Thyroid gland (tissue), 4 donors: Measurements from ENCODE around the gene DLX1. TPM values are rescaled to one million over a fixed set of nuclear protein-coding genes. Genes with fewer than 3 reads are reported as not detected.

Experiments used
- DNase-seq, 2 donors: peaks; one replicate each; pipeline ENCODE4 v3.0.0-alpha.2; 2019
- H3K27ac ChIP-seq, 3 donors: fragments of 200-600 bp; sonication (generic); 1 replicate in 2 of 3; 2 replicates in 1 of 3; pipeline ENCODE4 v1.5.1; 2016 to 2019; ENCODE audit warnings: mild to moderate bottlenecking in 1 of 3, moderate library complexity in 1 of 3
- H3K27me3 ChIP-seq: fragments of 200-600 bp; sonication (generic); one replicate; pipeline ENCODE4 v1.5.1; 2019
- H3K36me3 ChIP-seq, 2 donors: fragments of 200-600 bp; sonication (generic); one replicate each; pipeline ENCODE4 v1.5.1; 2016 to 2019
- H3K4me1 ChIP-seq, 2 donors: fragments of 200-600 bp; sonication (generic); one replicate each; pipeline ENCODE4 v1.5.1; 2017 to 2019
- H3K4me3 ChIP-seq, 3 donors: fragments of 200-600 bp; sonication (generic); replicated peaks in 1 of 3; 1 replicate in 2 of 3; 2 replicates in 1 of 3; pipeline ENCODE4 v1.5.1; 2016; ENCODE audit warnings: mild to moderate bottlenecking in 1 of 3
- H3K9me3 ChIP-seq: fragments of 200-600 bp; sonication (generic); one replicate; pipeline ENCODE4 v1.5.1; 2017
- CTCF ChIP-seq, 6 experiments: fragments of 200-600 bp in 3 of 6; fragments of 450-650 bp in 3 of 6; sonication (generic) in 3 of 6; IDR thresholded peaks; one replicate each; pipeline ENCODE4 v1.5.1; 2016 to 2019; ENCODE audit warnings: antibody characterized with exemption in 6 of 6, mild to moderate bottlenecking in 2 of 6, inconsistent platforms in 1 of 6, moderate library complexity in 1 of 6
- POLR2A ChIP-seq, 2 donors: fragments of 450-650 bp; IDR thresholded peaks; one replicate each; pipeline ENCODE4 v1.6.1; 2017; ENCODE audit warnings: antibody characterized with exemption in 2 of 2, mild to moderate bottlenecking in 2 of 2, moderate library complexity in 1 of 2
- WGBS, 2 donors: methylation state at CpG; one replicate each; pipeline ENCODE4 v1.1.5; 2017; 5-methylcytosine and 5-hydroxymethylcytosine counted together
- intact Hi-C: fragments of 100-400 bp; cut with DNase I; formaldehyde crosslinking; loops from one replicate; pipeline ENCODE4 v1.15.1; 2023
- total RNA-seq, 4 donors: library from RNA; depleted of rRNA; stranded (reverse); fragments of >200 nt; gene quantifications; one replicate each; pipeline ENCODE4 v1.2.3, GENCODE V29; 2016

DLX1 gene
- total RNA-seq, 4 donors from 2014 or later: 0.68 to 1.5 (median 1.0) TPM

GRCh38 chr2:172114579-172114978 lies 29.3 kb downstream of the DLX1 start:
- Histone ChIP-seq H3K36me3 (no peaks in the 10 kb centered on the region), H3K4me3 (no peak overlapping the region), H3K27ac (no peak overlapping the region), H3K27me3 (peaks cover 4% of the 10 kb centered on the region), H3K4me1 (no peaks in the 10 kb centered on the region), H3K9me3 (no peaks in the 10 kb centered on the region)
- TF ChIP-seq POLR2A (IDR thresholded peaks at IDR 0.05) (no peak), CTCF (IDR thresholded peaks at IDR 0.05) (no peak)
- DNase-seq: no peak
- intact Hi-C loops: loop anchor here (10.0 kb wide), 1 partner anchor 510 kb away; no protein-coding TSS in a partner anchor
- 77 to 90% methylated on average over 3 of the region's 3 CpGs for WGBS, 2 donors

- TF ChIP-seq POLR2A (IDR thresholded peaks at IDR 0.05): no peak
- 63 to 77% methylated on average over 5 of the region's 5 CpGs for WGBS, 2 donors
- DNase-seq: no peak
- Histone ChIP-seq H3K27ac (no peak overlapping the region), H3K4me1 (no peaks in the 10 kb centered on the region), H3K36me3 (no peaks in the 10 kb centered on the region), H3K4me3 (no peak overlapping the region), H3K27me3 (no peaks in the 10 kb centered on the region), H3K9me3 (no peaks in the 10 kb centered on the region)
- intact Hi-C loops: loop anchor here (10.0 kb wide), 1 partner anchor 511 kb away; no protein-coding TSS in a partner anchor
These were observed 30.8 kb downstream of the DLX1 start for GRCh38 chr2:172116107-172116506.

- Histone ChIP-seq H3K27me3 (no peaks in the 10 kb centered on the region), H3K4me3 (no peak overlapping the region), H3K27ac (no peak overlapping the region), H3K9me3 (no peaks in the 10 kb centered on the region), H3K4me1 (no peaks in the 10 kb centered on the region), H3K36me3 (no peaks in the 10 kb centered on the region)
- intact Hi-C loops: loop anchor here (10.0 kb wide), 1 partner anchor 514 kb away; no protein-coding TSS in a partner anchor
- no peak for TF ChIP-seq CTCF (IDR thresholded peaks at IDR 0.05)
- no peak for DNase-seq
These were observed 33.8 kb downstream of the DLX1 start for GRCh38 chr2:172119089-172119488.

- H3K4me3 ChIP-seq: no peak overlapping the region
- H3K9me3 ChIP-seq: no peaks in the 10 kb centered on the region
- H3K4me1 ChIP-seq: no peaks in the 10 kb centered on the region
- no peak for DNase-seq
- 75 to 78% methylated on average over 2 of the region's 2 CpGs for WGBS, 2 donors
- no peaks in the 10 kb centered on the region for H3K27me3 ChIP-seq
- TF ChIP-seq POLR2A (IDR thresholded peaks at IDR 0.05) (no peak), CTCF (IDR thresholded peaks at IDR 0.05) (no peak)
- no peaks in the 10 kb centered on the region for H3K36me3 ChIP-seq
- intact Hi-C loops: no loop called here
- H3K27ac ChIP-seq: no peak overlapping the region
These were observed 34.8 kb downstream of the DLX1 start for GRCh38 chr2:172120118-172120517.

GRCh38 chr2:172128484-172128883 lies 43.2 kb downstream of the DLX1 start:
- Histone ChIP-seq H3K36me3 (no peaks in the 10 kb centered on the region), H3K27ac (no peak overlapping the region), H3K4me1 (no peaks in the 10 kb centered on the region), H3K9me3 (no peaks in the 10 kb centered on the region), H3K4me3 (no peak overlapping the region), H3K27me3 (no peaks in the 10 kb centered on the region)
- no peak for DNase-seq
- intact Hi-C loops: no loop called here
- no peak for TF ChIP-seq CTCF (IDR thresholded peaks at IDR 0.05)
- TF ChIP-seq POLR2A (IDR thresholded peaks at IDR 0.05): no peak

GRCh38 chr2:172129404-172129803 lies 44.1 kb downstream of the DLX1 start:
- intact Hi-C loops: no loop called here
- Histone ChIP-seq H3K36me3 (no peaks in the 10 kb centered on the region), H3K27ac (no peak overlapping the region), H3K4me3 (no peak overlapping the region), H3K9me3 (no peaks in the 10 kb centered on the region), H3K4me1 (no peaks in the 10 kb centered on the region), H3K27me3 (no peaks in the 10 kb centered on the region)
- no peak for DNase-seq
- TF ChIP-seq POLR2A (IDR thresholded peaks at IDR 0.05) (no peak), CTCF (IDR thresholded peaks at IDR 0.05) (no peak)
